HG02938 (cell line): ENCODE results near the gene TTLL9.
"Not testable (repeated sequence)": the region's sequence is repeated elsewhere in the genome, so short reads cannot be mapped to it uniquely, and the experiment has no call there.

Source experiments
- ATAC-seq: cut with Tn5 transposase; IDR thresholded peaks from one replicate; pipeline ENCODE4 v1.9.1; 2021; ENCODE audit warnings: mild to moderate bottlenecking, moderate library complexity; ENCODE audit not compliant: unreplicated experiment

The TTLL9 gene

DNA sequence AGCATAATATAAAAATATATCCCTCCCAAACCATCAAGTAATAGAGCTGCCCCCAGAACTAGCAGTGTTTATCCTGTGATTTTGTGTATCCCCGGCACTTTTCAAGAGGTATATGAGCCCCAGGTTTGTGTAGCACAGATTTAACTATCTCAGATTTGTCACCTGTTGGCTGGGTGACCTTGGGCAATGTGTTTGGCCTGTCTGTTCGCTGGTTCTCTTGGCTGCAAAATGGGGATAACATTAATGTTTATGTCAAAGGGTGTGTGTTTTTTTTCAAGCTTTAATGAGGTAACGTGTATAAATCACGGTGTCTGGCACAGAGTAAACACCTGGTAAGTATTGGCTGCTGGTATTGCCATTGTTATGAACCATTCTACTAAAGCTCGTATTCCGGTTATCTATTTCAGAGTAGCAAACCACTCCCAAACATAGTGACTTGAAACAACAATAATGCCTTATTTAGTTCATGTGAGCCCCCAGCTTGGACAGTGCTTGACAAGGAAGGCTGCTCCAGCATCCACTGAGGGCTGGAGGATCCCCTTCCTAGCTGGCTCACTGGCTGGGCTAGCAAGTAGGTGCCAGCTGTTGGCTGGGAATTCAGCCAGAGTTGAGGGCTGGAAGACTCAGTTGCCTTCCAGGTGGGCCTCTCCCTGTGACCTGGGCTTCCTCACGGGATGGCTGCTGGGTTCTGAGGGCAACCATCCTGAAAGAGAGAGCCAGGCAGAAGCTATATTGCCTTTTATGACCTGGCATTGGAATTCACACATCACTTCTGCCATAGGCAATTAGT, 45.3 kb downstream of the TTLL9 start:
- ATAC-seq: no peak

DNA sequence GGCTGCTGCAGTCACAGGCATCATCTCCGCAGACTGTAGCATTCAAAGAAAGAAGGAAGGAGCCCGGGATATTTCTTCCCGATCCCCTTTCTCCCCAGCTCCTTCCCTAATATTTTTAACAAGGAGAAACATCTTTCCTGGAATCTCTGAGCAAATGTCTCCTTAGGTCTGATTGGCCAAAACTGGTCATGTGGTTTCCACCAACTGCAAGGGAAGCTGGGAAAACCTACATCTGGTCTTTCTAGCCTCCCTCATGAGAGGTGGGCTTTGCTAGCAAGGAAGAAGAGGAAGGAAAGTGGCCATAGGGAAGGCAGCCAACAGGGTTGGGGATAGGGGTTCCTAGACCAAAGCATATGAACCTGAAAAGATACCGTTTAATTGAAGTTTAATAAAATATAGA, 46.3 kb downstream of the TTLL9 start:
- no peak for ATAC-seq

DNA sequence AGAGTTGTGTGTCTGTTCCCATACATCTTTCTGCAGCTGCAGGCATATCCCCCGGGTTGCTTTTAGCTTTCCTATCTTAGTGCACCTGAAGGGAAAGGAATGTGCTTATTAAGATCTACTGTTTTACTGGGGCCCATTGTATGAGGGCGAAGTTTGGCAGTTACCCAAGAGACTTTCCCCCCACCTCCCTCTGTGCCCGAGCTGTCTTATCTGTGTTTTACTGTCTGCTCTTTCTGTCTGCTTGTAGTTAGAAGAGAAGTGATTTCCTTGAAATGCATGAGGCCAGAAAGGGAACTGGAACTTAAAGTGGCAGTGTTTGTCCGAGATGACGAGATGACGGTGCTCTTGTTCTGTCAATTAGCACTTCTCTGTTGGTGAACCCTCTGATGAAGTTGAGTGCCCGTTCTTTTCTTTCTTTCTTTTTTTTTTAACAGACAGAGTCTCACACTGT, 47.6 kb downstream of the TTLL9 start:
- ATAC-seq: not testable (repeated sequence)

DNA sequence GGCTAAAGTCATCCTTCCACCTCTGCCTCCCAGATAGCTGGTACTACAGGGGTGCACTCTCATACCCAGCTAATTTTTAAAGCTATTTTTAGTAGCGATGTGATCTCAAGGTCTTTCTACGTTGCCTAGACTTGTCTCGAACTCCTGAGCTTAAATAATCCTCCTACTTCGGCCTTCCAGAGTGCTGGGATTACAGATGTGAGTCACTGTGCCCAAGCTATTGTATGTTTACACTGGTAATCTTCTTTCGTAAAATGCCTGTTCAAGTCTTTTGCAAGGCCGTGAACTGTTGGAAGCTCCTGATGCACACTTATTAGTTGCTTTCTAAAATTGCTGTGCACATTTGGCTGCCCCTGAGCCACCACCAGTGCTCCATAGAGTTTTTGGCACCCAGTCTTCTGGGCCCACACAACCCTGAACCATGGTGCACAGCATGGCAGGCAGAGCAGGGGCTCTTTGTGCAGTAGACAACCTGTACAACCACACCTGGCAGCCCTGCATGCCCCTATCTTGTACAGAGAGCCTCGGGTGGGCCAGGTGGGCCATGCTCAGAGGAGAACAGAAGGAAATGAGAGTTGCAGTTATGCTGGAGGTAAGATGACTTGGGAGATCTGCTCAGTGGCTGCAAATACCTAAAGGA, 48.2 kb downstream of the TTLL9 start:
- no peak for ATAC-seq

DNA sequence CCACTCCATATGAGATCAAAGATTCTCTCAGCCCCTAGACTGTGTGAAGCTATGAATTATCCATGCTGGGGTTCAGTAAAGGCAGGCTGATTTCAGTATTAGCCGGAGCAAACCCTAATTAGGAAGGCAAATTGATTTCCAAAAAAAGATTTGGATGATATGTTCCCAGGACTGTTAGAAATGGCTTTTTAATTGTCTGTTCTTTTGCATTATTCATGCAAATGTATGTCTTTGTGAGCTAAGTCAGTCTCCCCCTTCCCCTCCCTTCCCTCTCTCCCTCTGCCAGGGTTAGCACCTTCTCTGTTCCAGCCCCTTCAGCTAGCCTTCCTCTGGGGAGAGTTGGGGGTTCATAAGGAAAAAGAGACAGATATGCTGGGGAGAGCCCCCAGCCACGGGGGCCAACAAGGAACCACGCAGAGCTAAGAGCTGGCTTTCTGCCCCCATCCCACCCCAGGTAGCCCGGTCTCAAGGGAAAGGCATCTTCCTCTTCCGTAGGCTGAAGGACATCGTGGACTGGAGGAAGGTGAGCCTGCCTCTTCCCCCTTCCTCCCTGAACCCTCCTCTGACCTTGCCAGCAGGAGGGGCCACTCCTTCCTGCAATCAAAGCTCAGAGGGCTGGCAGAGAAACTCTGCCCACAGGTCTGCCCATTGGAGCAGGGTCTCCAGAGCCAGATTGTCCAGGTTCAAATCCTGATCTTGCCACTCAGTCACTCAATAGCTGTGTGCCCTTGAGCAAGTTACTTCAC, 49.1 kb downstream of the TTLL9 start:
- no peak for ATAC-seq

- no peak for ATAC-seq
Measured at GRCh38 chr20:31920275-31920855, 49.9 kb downstream of the TTLL9 start.

- ATAC-seq: not testable (repeated sequence)
Measured at GRCh38 chr20:31921480-31921879, 51.0 kb downstream of the TTLL9 start.

DNA sequence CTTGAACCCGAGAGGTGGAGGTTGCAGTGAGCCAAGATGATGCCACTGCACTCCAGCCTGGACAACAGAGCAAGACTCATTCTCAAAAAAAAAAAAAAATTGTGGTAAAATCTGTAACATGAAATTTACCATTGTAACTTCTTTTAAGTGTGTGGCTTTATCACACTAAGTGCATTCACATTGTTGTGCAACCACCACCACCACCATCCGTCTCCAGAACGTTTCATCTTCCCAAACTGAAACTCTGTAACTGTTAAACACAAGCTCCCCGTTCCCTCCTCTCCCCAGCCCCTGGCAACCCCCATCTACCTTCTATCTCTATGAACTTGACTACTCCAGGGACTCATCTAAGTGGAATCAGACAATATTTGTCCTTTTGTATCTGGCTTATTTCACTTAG, 51.7 kb downstream of the TTLL9 start:
- ATAC-seq: no peak

DNA sequence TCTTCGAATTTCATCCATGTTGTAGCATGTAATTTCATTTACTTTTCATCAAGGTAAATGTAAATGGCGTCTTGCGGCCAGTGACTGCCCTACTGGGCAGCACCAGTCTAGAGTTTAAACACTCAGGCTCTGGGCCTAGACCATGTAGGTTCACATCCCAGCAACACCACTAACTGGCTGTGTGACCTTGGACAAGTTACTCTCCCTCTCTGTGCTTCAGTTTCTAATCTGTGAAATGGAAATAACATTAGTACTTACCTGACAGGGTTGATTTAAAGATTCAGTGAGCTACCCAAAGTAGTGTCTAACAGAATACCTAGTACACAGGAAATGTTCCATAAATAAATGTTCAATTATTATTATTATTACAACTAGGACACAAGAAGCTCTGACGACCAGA, 52.2 kb downstream of the TTLL9 start:
- ATAC-seq: no peak

- peak; percentile 54 for ATAC-seq
Measured at GRCh38 chr20:31923388-31924331, 53.2 kb downstream of the TTLL9 start.

- no peak for ATAC-seq
Measured at GRCh38 chr20:31924561-31924960, 54.1 kb downstream of the TTLL9 start.

- no peak for ATAC-seq
Measured at GRCh38 chr20:31925631-31926030, 55.2 kb downstream of the TTLL9 start.

DNA sequence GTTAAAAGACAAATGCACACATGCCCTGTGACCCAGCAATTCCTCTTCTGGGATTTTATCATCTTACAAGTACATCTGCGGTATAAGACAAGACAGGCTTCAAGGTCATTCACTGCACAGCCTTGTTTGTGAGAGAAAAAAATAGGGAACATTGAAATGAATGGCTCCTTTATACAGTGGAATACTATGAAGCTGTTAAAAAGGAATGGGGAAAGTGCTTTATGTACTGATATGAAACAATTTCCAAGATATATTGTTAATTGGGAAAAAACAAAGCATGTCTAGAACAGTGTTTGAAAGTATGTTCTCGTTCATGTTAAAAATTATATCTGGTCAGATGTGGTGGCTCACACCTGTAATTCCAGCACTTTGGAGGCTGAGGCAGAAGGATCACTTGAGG, 56.1 kb downstream of the TTLL9 start:
- no peak for ATAC-seq

GRCh38 chr20:31927627-31928159, 57.3 kb downstream of the TTLL9 start:
- ATAC-seq: no peak

- ATAC-seq: not testable (repeated sequence)
Measured at GRCh38 chr20:31929631-31930030, 59.2 kb downstream of the TTLL9 start.

DNA sequence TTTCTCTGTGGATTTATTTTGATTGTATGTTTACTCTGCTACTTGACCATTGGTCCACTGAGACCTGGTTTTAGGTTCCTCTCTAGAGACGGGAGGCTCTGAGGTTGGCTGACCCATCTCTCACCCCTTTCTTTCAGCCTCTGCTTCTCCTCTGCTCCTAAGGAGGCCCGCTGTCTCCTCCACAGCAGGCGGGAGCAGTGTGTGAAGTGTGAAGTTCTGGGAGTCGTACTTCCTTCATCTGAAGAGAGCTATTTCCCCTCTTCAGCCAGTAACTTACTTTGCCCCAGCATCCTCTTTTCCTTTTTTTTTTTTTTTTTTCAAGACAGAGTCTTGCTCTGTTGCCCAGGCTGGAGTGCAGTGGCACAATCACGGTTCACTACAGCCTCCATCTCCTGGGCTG, 60.3 kb downstream of the TTLL9 start:
- no peak for ATAC-seq

DNA sequence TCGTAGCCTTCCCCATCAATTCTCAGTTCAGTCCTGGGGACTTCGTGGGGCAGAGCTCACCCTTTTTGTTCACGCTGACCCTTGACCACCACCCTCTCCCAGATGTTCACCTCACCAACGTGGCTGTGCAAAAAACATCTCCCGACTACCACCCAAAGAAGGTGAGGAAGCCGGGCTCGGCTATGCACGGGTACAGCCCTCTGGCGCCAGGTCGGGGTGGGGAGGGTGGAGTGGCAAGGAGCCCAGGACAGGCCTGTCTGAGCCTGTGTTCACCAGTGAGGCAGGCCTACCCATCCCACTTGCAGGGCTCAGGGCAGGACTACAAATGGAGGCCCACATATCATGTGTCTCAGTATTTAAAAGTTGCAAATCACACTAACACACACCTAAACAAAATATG, 63.3 kb downstream of the TTLL9 start:
- ATAC-seq: no peak

GRCh38 chr20:31934491-31934890, 64.1 kb downstream of the TTLL9 start:
- ATAC-seq: no peak

- no peak for ATAC-seq
Measured at GRCh38 chr20:31934968-31935764, 64.7 kb downstream of the TTLL9 start.
